GM21528 (cell line): ENCODE measurements around the gene ZSCAN25.
A peak's percentile ranks its signal among the peaks of the same experiment; 100 is the strongest.
"Not testable (repeated sequence)": the region's sequence is repeated elsewhere in the genome, so short reads cannot be mapped to it uniquely, and the experiment has no call there.

ENCODE experiments used
- ATAC-seq: cut with Tn5 transposase; IDR thresholded peaks from one replicate; pipeline ENCODE4 v1.9.1; 2021; ENCODE audit warnings: mild to moderate bottlenecking, moderate library complexity; ENCODE audit not compliant: unreplicated experiment, low FRiP score

ZSCAN25 gene

GRCh38 chr7:99616359-99617191, at the start of gene ZSCAN25:
ZSCAN25 (plus strand) TSS chr7:99616946; CDS start chr7:99619607, 2,661 bp downstream.
- ATAC-seq: peak; percentile 92

GRCh38 chr7:99568770-99569169, 48.0 kb upstream of the ZSCAN25 start:
- not testable (repeated sequence) for ATAC-seq

- no peak for ATAC-seq
These were observed 45.0 kb upstream of the ZSCAN25 start for GRCh38 chr7:99571768-99572167.

- no peak for ATAC-seq
These were observed 43.5 kb upstream of the ZSCAN25 start for GRCh38 chr7:99573257-99573656.

GRCh38 chr7:99576251-99576650, 40.5 kb upstream of the ZSCAN25 start:
- ATAC-seq: no peak

- ATAC-seq: no peak
These were observed 37.3 kb upstream of the ZSCAN25 start for GRCh38 chr7:99579281-99579955.

- no peak for ATAC-seq
These were observed 36.6 kb upstream of the ZSCAN25 start for GRCh38 chr7:99579956-99580777.

- ATAC-seq: not testable (repeated sequence)
These were observed 35.9 kb upstream of the ZSCAN25 start for GRCh38 chr7:99580778-99581332.

- ATAC-seq: no peak
These were observed 27.9 kb upstream of the ZSCAN25 start for GRCh38 chr7:99588868-99589267.

- no peak for ATAC-seq
These were observed 21.6 kb upstream of the ZSCAN25 start for GRCh38 chr7:99594948-99595745.

- no peak for ATAC-seq
These were observed 20.3 kb upstream of the ZSCAN25 start for GRCh38 chr7:99596408-99596955.

- no peak for ATAC-seq
These were observed 18.8 kb upstream of the ZSCAN25 start, which contains the start of gene TMEM225B for GRCh38 chr7:99597762-99598501. TMEM225B (plus strand) TSS chr7:99598267; CDS start chr7:99604389, 6,122 bp downstream.

GRCh38 chr7:99599836-99600235, 16.9 kb upstream of the ZSCAN25 start:
- no peak for ATAC-seq

- ATAC-seq: no peak
These were observed 15.0 kb upstream of the ZSCAN25 start for GRCh38 chr7:99601656-99602310.

- no peak for ATAC-seq
These were observed 11.2 kb upstream of the ZSCAN25 start for GRCh38 chr7:99605527-99605926.

- ATAC-seq: no peak
These were observed 10.2 kb upstream of the ZSCAN25 start for GRCh38 chr7:99606531-99606930.

- ATAC-seq: no peak
These were observed 9.2 kb upstream of the ZSCAN25 start for GRCh38 chr7:99607548-99607947.

- no peak for ATAC-seq
These were observed 2.3 kb upstream of the ZSCAN25 start for GRCh38 chr7:99614495-99614894.
